Type B pancreatic cell (in vitro differentiated cells): Measurements from ENCODE around the gene KCNAB1. TPM values are rescaled to one million over a fixed set of nuclear protein-coding genes. Genes with fewer than 3 reads are reported as not detected.

Experiments
- DNase-seq: peaks from one replicate; pipeline ENCODE4 v3.0.0; 2021; ENCODE audit warnings: mixed read lengths; ENCODE audit not compliant: unreplicated experiment; ENCODE audit errors: extremely low spot score
- H3K27ac Mint-ChIP-seq: 2 replicates; pipeline ENCODE4 v1.8.0; 2021; ENCODE audit warnings: mild to moderate bottlenecking, mixed read lengths
- H3K27me3 Mint-ChIP-seq: 2 replicates; pipeline ENCODE4 v1.8.0; 2021; ENCODE audit warnings: mixed read lengths
- H3K36me3 Mint-ChIP-seq: 2 replicates; pipeline ENCODE4 v1.8.0; 2021; ENCODE audit warnings: mixed read lengths
- H3K4me1 Mint-ChIP-seq: one replicate; pipeline ENCODE4 v1.8.0; 2021; ENCODE audit warnings: mixed read lengths; ENCODE audit not compliant: unreplicated experiment
- H3K4me3 Mint-ChIP-seq: 2 replicates; pipeline ENCODE4 v1.8.0; 2021; ENCODE audit warnings: mild to moderate bottlenecking, mixed read lengths
- H3K9me3 Mint-ChIP-seq: 2 replicates; pipeline ENCODE4 v1.8.0; 2021; ENCODE audit warnings: mixed read lengths
- CTCF ChIP-seq: fragments of 200-600 bp; sonication (generic); conservative IDR thresholded peaks from 2 replicates; pipeline ENCODE4 v1.5.0; 2021; ENCODE audit warnings: antibody characterized with exemption, mild to moderate bottlenecking
- total RNA-seq: library from RNA; stranded (reverse); gene quantifications from 2 replicates; pipeline ENCODE4 v1.2.1, GENCODE V29; 2021; ENCODE audit warnings: low replicate concordance

The KCNAB1 gene
- total RNA-seq, 1 donor from 2014 or later: 6.1 TPM

- no peaks in the 10 kb centered on the region for H3K36me3 Mint-ChIP-seq
- H3K9me3 Mint-ChIP-seq: no peaks in the 10 kb centered on the region
- no peak for DNase-seq
- peaks cover 3% of the 10 kb centered on the region for H3K27me3 Mint-ChIP-seq
- no peak overlapping the region for H3K4me3 Mint-ChIP-seq
- H3K27ac Mint-ChIP-seq: no peak overlapping the region
- no peak for TF ChIP-seq CTCF
- H3K4me1 Mint-ChIP-seq: peaks cover 7% of the 10 kb centered on the region
These were observed 130.2 kb downstream of the KCNAB1 start for GRCh38 chr3:156250550-156250949.

GRCh38 chr3:156251424-156251823, 131.0 kb downstream of the KCNAB1 start:
- peaks cover 7% of the 10 kb centered on the region for H3K4me1 Mint-ChIP-seq
- peaks cover 3% of the 10 kb centered on the region for H3K27me3 Mint-ChIP-seq
- no peak for DNase-seq
- H3K36me3 Mint-ChIP-seq: no peaks in the 10 kb centered on the region
- H3K27ac Mint-ChIP-seq: no peak overlapping the region
- H3K9me3 Mint-ChIP-seq: no peaks in the 10 kb centered on the region
- no peak for TF ChIP-seq CTCF
- H3K4me3 Mint-ChIP-seq: no peak overlapping the region

GRCh38 chr3:156252656-156253055, 132.3 kb downstream of the KCNAB1 start:
- Mint-ChIP-seq H3K4me3 (no peak overlapping the region), H3K9me3 (no peaks in the 10 kb centered on the region), H3K27ac (no peak overlapping the region), H3K4me1 (peaks cover 7% of the 10 kb centered on the region), H3K27me3 (peaks cover 3% of the 10 kb centered on the region), H3K36me3 (no peaks in the 10 kb centered on the region)
- no peak for DNase-seq
- no peak for TF ChIP-seq CTCF

GRCh38 chr3:156253150-156253549, 132.8 kb downstream of the KCNAB1 start:
- H3K4me3 Mint-ChIP-seq: no peak overlapping the region
- H3K9me3 Mint-ChIP-seq: no peaks in the 10 kb centered on the region
- peaks cover 7% of the 10 kb centered on the region for H3K4me1 Mint-ChIP-seq
- no peak for TF ChIP-seq CTCF
- H3K36me3 Mint-ChIP-seq: no peaks in the 10 kb centered on the region
- H3K27ac Mint-ChIP-seq: no peak overlapping the region
- DNase-seq: no peak
- peaks cover 3% of the 10 kb centered on the region for H3K27me3 Mint-ChIP-seq

GRCh38 chr3:156256256-156256655, 135.9 kb downstream of the KCNAB1 start:
- no peak overlapping the region for H3K4me3 Mint-ChIP-seq
- H3K27ac Mint-ChIP-seq: no peak overlapping the region
- H3K27me3 Mint-ChIP-seq: no peaks in the 10 kb centered on the region
- H3K36me3 Mint-ChIP-seq: no peaks in the 10 kb centered on the region
- no peak for TF ChIP-seq CTCF
- DNase-seq: no peak
- no peaks in the 10 kb centered on the region for H3K9me3 Mint-ChIP-seq
- peaks cover 11% of the 10 kb centered on the region for H3K4me1 Mint-ChIP-seq

- DNase-seq: no peak
- Mint-ChIP-seq H3K27me3 (no peaks in the 10 kb centered on the region), H3K4me1 (peaks cover 11% of the 10 kb centered on the region), H3K4me3 (no peak overlapping the region), H3K27ac (no peak overlapping the region), H3K9me3 (no peaks in the 10 kb centered on the region), H3K36me3 (no peaks in the 10 kb centered on the region)
- TF ChIP-seq CTCF: no peak
These were observed 136.6 kb downstream of the KCNAB1 start for GRCh38 chr3:156256945-156257344.
